Thoracic aorta (tissue), 2 donors: ENCODE data around the gene DISC1. TPM values are rescaled to one million over a fixed set of nuclear protein-coding genes. Genes with fewer than 3 reads are reported as not detected.

Source experiments
- ATAC-seq: fragments of 150-250 bp; one replicate; pipeline ENCODE4 v1.8.0; 2017; ENCODE audit warnings: low read depth; ENCODE audit not compliant: insufficient number of reproducible peaks, low FRiP score
- DNase-seq: peaks from one replicate; pipeline ENCODE4 v3.0.0-alpha.2; 2020; ENCODE audit warnings: low spot score
- H3K27ac ChIP-seq, 2 donors: fragments of 200-600 bp; sonication (generic); 1 replicate in 1 of 2; 2 replicates in 1 of 2; pipeline ENCODE4 v1.5.1; 2016; ENCODE audit warnings: mild to moderate bottlenecking in 2 of 2, moderate library complexity in 2 of 2
- H3K27me3 ChIP-seq: fragments of 200-600 bp; sonication (generic); replicated peaks from 2 replicates; pipeline ENCODE4 v1.6.0; 2016; ENCODE audit warnings: mild to moderate bottlenecking; ENCODE audit not compliant: insufficient read depth
- H3K36me3 ChIP-seq: fragments of 200-600 bp; sonication (generic); one replicate; pipeline ENCODE4 v1.5.1; 2016
- H3K4me1 ChIP-seq, 2 donors: fragments of 200-600 bp; sonication (generic); 1 replicate in 1 of 2; 2 replicates in 1 of 2; pipeline versions ENCODE4 v1.5.1 to v1.6.0; 2016; ENCODE audit warnings: low read depth in 2 of 2, mild to moderate bottlenecking in 1 of 2; ENCODE audit not compliant: control insufficient read depth in 1 of 2
- H3K4me3 ChIP-seq: fragments of 200-600 bp; sonication (generic); 2 replicates; pipeline ENCODE4 v1.5.1; 2016; ENCODE audit warnings: mild to moderate bottlenecking
- H3K9me3 ChIP-seq: fragments of 200-600 bp; sonication (generic); 2 replicates; pipeline ENCODE4 v1.5.1; 2016
- CTCF ChIP-seq: fragments of 200-600 bp; sonication (generic); IDR thresholded peaks from one replicate; pipeline ENCODE4 v1.5.1; 2019; ENCODE audit warnings: antibody characterized with exemption
- total RNA-seq, 2 donors: library from RNA; depleted of rRNA; stranded (reverse); fragments of >200 nt; gene quantifications; one replicate each; pipeline versions ENCODE4 v1.1.0 to v1.2.3, GENCODE V29; 2016

The DISC1 gene
- total RNA-seq, 2 donors from 2014 or later, result 13.1 to 26.9 TPM

DNA sequence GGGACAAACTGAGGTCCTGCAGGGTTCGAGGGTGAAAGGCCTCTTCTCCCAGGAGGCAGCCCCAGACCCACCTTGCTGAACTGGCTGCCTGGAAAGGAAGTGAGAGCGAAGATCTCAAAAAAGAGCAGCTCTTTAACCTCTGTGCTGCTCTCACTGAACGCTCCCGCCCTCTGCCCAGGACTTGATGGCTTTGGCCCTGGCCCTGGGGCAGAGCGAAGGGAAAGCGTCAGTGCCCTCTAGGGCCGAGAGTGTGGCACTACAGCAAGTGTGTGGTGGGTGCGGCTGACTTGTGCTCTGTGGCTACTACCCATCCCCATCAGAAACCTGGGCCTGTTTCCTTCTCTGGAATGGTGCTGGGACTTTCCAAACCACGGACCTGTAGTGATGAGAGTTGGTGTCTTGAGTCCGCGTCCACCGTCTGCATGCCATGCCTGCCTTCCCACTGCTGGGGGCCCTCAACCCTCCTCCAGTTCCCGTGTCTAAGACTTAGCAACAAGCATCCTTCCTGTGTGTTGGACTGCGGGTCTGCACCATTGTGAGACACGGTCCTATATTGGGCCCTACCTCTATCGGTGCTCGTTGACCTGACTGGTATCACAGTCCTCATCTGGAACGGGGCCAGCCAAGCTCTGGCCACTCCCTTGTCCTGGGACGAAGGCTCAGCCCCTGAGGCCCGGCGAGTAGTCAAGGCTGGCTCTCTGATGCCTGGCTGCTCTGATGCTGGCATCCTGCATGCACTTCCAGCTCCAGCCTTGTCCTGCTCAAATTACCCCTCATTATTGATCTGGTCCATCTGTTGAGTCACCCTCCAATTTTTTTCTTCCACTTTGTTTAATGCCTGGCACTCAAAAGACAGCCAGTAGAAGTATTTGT lies 180.3 kb downstream of the DISC1 start:
- Histone ChIP-seq H3K27ac (no peak overlapping the region), H3K27me3 (no peaks in the 10 kb centered on the region), H3K36me3 (no peaks in the 10 kb centered on the region), H3K4me3 (no peak overlapping the region), H3K4me1 (no peaks in the 10 kb centered on the region), H3K9me3 (no peaks in the 10 kb centered on the region)
- DNase-seq (no peak), ATAC-seq (no peak)
- no peak for TF ChIP-seq CTCF

DNA sequence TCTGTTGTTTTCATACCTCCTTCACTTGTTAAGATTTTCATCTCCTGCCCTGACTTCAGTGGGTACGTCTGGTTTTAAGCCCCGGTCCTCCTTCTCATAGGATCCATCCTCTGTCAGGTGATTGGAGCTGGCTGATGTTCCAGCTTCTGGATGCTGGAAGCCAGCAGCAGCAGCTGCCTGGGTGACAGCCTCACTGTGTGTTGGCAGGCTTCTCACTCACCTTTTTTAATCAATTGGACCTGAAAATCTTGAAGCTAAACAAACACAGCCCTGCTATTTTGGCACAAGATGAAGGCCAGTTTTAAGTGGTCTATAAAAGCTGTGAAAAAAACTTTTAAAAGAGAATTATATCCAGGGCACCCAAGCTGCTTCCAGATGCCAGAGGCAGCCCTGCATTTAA lies 181.0 kb downstream of the DISC1 start:
- DNase-seq (no peak), ATAC-seq (no peak)
- H3K27me3 ChIP-seq, result no peaks in the 10 kb centered on the region
- no peaks in the 10 kb centered on the region for H3K9me3 ChIP-seq
- no peak overlapping the region for H3K4me3 ChIP-seq
- no peak overlapping the region for H3K27ac ChIP-seq
- no peak for TF ChIP-seq CTCF
- no peaks in the 10 kb centered on the region for H3K4me1 ChIP-seq
- no peaks in the 10 kb centered on the region for H3K36me3 ChIP-seq

DNA sequence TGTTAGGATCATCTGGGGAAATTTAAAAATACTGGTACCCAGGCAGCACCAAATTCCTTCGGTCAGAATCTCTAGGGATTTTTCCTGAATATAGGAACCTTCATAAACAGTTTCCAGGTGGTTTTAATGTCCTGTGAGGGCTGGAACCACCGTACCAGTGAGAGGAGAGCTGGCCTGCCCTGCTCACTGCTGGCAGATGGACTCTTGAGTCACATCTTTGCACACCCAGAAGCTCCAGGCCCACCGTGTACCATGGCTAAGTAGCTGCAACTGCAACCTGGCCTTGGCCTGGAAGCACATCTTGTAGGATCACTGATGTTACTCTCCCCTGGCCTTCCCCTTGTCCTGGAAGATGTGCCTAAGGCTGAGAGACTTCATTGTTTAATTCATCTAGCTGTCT lies 181.5 kb downstream of the DISC1 start:
- H3K9me3 ChIP-seq, result no peaks in the 10 kb centered on the region
- no peak overlapping the region for H3K4me3 ChIP-seq
- ATAC-seq, result no peak
- H3K27ac ChIP-seq, result no peak overlapping the region
- no peaks in the 10 kb centered on the region for H3K27me3 ChIP-seq
- H3K4me1 ChIP-seq, result no peaks in the 10 kb centered on the region
- no peaks in the 10 kb centered on the region for H3K36me3 ChIP-seq
- TF ChIP-seq CTCF, result no peak
- DNase-seq, result no peak

DNA sequence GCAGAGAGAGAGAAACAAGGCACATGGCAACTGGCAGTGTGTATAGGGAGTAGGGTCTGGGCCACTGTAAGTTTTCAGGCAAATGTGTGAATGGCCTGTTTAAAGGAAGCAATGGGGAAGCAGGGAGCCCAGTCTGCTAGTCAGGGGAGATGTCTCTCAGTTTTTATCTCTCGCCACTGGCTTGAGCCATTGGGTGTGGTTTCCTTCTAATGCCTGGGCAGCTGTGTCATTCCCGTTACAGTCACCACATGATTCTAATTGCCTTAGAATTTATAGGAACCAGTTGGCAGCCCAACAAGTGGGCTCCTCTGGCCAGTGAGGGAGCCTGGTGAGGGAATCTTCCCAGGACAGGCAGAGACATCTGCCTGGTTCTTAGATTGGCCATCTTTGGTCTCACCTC lies 182.4 kb downstream of the DISC1 start:
- no peaks in the 10 kb centered on the region for H3K36me3 ChIP-seq
- H3K27ac ChIP-seq, result no peak overlapping the region
- no peaks in the 10 kb centered on the region for H3K27me3 ChIP-seq
- no peak for TF ChIP-seq CTCF
- no peaks in the 10 kb centered on the region for H3K4me1 ChIP-seq
- DNase-seq (no peak), ATAC-seq (peak; percentile 25)
- no peaks in the 10 kb centered on the region for H3K9me3 ChIP-seq
- H3K4me3 ChIP-seq, result no peak overlapping the region

DNA sequence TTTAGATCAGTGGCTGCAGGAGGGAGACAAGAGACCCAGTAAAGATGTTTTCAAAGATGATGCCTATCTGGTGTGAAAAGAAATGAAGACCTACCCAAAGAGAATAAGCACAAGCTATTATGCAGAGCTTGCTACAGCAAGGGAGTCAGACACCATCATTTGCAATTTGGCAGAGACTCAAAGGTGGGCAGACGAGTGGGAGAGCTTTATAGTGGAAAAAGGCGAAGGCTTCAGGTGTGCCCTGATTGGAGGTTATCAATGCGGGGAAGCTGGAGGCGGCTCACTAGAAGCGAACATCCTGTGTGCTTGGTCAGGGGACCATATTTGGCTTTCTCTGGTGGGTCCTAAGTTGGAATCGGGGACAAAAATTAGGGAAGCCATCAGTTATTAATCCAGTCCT lies 183.8 kb downstream of the DISC1 start:
- no peaks in the 10 kb centered on the region for H3K27me3 ChIP-seq
- DNase-seq, result no peak
- H3K27ac ChIP-seq, result no peak overlapping the region
- no peaks in the 10 kb centered on the region for H3K36me3 ChIP-seq
- H3K4me1 ChIP-seq, result no peaks in the 10 kb centered on the region
- TF ChIP-seq CTCF, result no peak
- no peak overlapping the region for H3K4me3 ChIP-seq
- no peaks in the 10 kb centered on the region for H3K9me3 ChIP-seq
- ATAC-seq, result no peak
